ENCODE data around the gene SIRPD.

DNA sequence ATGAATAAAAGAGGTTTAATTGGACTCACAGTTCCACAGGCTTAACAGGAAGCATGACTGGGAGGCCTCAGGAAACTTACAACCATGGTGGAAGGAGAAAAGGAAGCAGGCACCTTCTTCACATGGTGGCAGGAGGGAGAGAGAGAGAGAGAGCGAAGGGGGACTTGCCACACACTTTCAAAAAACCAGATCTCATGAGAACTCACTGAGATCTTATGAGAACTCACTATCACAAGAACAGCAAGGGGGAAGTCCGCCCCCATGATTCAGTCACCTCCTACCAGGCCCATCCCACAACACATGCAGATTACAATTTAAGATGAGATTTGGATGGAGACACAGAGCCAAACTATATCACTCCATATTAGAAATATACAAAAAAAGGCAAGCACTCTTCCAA is 6.1 kb upstream of the SIRPD start:
- TF ChIP-seq, protein P1, sequence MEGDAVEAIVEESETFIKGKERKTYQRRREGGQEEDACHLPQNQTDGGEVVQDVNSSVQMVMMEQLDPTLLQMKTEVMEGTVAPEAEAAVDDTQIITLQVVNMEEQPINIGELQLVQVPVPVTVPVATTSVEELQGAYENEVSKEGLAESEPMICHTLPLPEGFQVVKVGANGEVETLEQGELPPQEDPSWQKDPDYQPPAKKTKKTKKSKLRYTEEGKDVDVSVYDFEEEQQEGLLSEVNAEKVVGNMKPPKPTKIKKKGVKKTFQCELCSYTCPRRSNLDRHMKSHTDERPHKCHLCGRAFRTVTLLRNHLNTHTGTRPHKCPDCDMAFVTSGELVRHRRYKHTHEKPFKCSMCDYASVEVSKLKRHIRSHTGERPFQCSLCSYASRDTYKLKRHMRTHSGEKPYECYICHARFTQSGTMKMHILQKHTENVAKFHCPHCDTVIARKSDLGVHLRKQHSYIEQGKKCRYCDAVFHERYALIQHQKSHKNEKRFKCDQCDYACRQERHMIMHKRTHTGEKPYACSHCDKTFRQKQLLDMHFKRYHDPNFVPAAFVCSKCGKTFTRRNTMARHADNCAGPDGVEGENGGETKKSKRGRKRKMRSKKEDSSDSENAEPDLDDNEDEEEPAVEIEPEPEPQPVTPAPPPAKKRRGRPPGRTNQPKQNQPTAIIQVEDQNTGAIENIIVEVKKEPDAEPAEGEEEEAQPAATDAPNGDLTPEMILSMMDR (IDR thresholded peaks at IDR 0.05): no peak
- no peak for TF ChIP-seq POLR2A (IDR thresholded peaks at IDR 0.05)
